ENCODE data around the gene HOOK2. TPM values are rescaled to one million over a fixed set of nuclear protein-coding genes. Genes with fewer than 3 reads are reported as not detected.
A peak's percentile ranks its signal among the peaks of the same experiment; 100 is the strongest.

The HOOK2 gene
- total RNA-seq, 1 experiment from 2014 or later: 96.3 TPM

DNA sequence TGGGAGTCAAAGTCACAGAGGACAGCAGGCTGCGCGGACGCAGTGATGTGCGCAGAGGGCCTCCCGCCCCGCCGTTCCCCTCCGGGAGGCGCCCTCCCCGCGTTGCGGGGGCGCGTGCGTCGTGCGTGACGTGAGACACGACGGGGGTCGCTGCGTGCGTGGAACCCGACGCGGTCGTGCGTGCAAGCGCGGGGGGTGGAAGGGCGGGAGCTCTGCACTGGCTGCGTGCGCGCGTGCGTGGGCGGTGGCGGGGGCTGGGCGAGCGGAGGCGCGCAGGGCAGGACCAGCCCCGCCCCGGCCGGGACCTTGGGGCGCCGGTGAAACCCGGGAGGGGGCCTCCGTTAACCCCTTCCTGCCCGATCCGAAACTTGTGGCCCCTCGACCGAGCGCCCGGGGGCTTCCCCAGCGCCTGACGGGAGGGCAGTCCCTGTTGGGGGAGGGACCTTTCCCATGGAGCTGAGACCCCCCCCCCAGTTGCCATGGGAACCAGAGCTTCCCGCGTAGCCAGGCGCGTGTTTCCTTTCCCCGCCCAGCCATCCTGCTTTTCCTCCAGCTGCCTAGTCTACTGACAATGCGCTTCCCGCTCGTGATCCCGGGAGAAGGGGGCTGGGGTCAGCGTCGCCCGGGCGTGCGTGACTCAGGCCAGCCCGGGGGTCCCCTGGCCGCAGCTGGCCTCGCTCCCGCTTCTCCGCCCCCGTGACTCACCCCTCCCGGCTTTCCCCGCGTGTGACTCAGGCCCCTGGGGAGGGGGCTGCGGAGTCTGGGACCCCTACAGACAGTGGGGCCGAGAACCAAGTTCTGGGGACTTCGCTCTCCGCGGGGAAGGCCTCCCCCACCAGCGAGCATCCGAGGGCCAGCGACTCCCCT is 7.3 kb upstream of the HOOK2 start:
- DNase-seq (ENCODE audit: low read depth, low spot score): no peak
- H3K9me2 ChIP-seq (ENCODE audit: insufficient read depth): no peaks in the 10 kb centered on the region
- ATAC-seq: peak; percentile 46
- ChIA-PET CTCF (interaction anchor here (1.0 to 1.3 kb wide), 4 partner anchors 9 to 25 kb away, joined by 3 to 5 read pairs (median 4); partner anchors contain the start of gene JUNB), RAD21 (ENCODE audit: low non-redundant PET in 1 of 2, low total read pairs in 2 of 2, uncharacterized antibody in 2 of 2, unreplicated experiment in 2 of 2) (interaction anchor here in 1 of 2 experiments (1.3 kb wide), 1 partner anchor 9 kb away, joined by 4 read pairs; the partner anchor contains the start of gene JUNB), POLR2A (interaction anchor here (1.2 to 3.2 kb wide), 3 partner anchors 10 to 86 kb away, joined by 3 to 39 read pairs (median 3); partner anchors contain the start of genes FBXW9 and JUNB)
- TF ChIP-seq, protein P1, sequence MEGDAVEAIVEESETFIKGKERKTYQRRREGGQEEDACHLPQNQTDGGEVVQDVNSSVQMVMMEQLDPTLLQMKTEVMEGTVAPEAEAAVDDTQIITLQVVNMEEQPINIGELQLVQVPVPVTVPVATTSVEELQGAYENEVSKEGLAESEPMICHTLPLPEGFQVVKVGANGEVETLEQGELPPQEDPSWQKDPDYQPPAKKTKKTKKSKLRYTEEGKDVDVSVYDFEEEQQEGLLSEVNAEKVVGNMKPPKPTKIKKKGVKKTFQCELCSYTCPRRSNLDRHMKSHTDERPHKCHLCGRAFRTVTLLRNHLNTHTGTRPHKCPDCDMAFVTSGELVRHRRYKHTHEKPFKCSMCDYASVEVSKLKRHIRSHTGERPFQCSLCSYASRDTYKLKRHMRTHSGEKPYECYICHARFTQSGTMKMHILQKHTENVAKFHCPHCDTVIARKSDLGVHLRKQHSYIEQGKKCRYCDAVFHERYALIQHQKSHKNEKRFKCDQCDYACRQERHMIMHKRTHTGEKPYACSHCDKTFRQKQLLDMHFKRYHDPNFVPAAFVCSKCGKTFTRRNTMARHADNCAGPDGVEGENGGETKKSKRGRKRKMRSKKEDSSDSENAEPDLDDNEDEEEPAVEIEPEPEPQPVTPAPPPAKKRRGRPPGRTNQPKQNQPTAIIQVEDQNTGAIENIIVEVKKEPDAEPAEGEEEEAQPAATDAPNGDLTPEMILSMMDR (IDR thresholded peaks at IDR 0.05 in 2 of 3, conservative IDR thresholded peaks at IDR 0.05 in 1 of 3; ENCODE audit: borderline replicate concordance in 1 of 3, insufficient read depth in 1 of 3, low read depth in 2 of 3, low read length in 2 of 3): no peak
- no peak for TF ChIP-seq YY1 (IDR thresholded peaks at IDR 0.05; ENCODE audit: extremely low read depth, insufficient replicate concordance, low read depth, low read length)
- TF ChIP-seq, protein P2, sequence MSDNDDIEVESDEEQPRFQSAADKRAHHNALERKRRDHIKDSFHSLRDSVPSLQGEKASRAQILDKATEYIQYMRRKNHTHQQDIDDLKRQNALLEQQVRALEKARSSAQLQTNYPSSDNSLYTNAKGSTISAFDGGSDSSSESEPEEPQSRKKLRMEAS (IDR thresholded peaks at IDR 0.05): no peak
- TF ChIP-seq SRF (IDR thresholded peaks at IDR 0.05; ENCODE audit: low read depth): no peak
- no peak for TF ChIP-seq EGR1 (IDR thresholded peaks at IDR 0.05; ENCODE audit: low read depth)
- TF ChIP-seq EZH2 (IDR thresholded peaks at IDR 0.05): no peak
- no peak for TF ChIP-seq CEBPB (IDR thresholded peaks at IDR 0.05; ENCODE audit: low read depth)
- no peak for TF ChIP-seq POLR2AphosphoS5 (IDR thresholded peaks at IDR 0.05; ENCODE audit: low read depth, low read length)
- no peak for TF ChIP-seq JUND (IDR thresholded peaks at IDR 0.05)
- TF ChIP-seq ZNF274 (IDR thresholded peaks at IDR 0.05; ENCODE audit: low read depth, low read length): no peak
- no peak for TF ChIP-seq SIN3A (IDR thresholded peaks at IDR 0.05; ENCODE audit: low read depth)
- no peak for TF ChIP-seq ELF1 (IDR thresholded peaks at IDR 0.05; ENCODE audit: borderline replicate concordance, low read depth)
- TF ChIP-seq, protein P3, sequence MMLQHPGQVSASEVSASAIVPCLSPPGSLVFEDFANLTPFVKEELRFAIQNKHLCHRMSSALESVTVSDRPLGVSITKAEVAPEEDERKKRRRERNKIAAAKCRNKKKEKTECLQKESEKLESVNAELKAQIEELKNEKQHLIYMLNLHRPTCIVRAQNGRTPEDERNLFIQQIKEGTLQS (IDR thresholded peaks at IDR 0.05): no peak
- TF ChIP-seq SP1 (IDR thresholded peaks at IDR 0.05; ENCODE audit: low read depth): no peak
- TF ChIP-seq TCF7L2 (IDR thresholded peaks at IDR 0.05; ENCODE audit: borderline replicate concordance, extremely low read depth, insufficient read depth, insufficient read length): no peak
- no peak for TF ChIP-seq POLR2A (IDR thresholded peaks at IDR 0.05; ENCODE audit: borderline replicate concordance, extremely low read depth, insufficient read depth, insufficient read length)
- TF ChIP-seq RAD21 (IDR thresholded peaks at IDR 0.05; ENCODE audit: low read depth): no peak
- no peaks in the 10 kb centered on the region for H3K79me2 ChIP-seq (ENCODE audit: insufficient read depth, low read length)
- H3K36me3 ChIP-seq (ENCODE audit: control insufficient read depth in 1 of 2, insufficient read depth in 2 of 2, low read length in 2 of 2): no peaks in the 10 kb centered on the region
- peak overlapping the region; percentile 69 for H3K9ac ChIP-seq (ENCODE audit: low read length)
- intact Hi-C loops (cut with micrococcal nuclease): no loop called here
- no peaks in the 10 kb centered on the region for H3K9me3 ChIP-seq (ENCODE audit: control insufficient read depth in 1 of 2, insufficient read depth in 1 of 2, low read depth in 1 of 2, low read length in 2 of 2)
- no peaks in the 10 kb centered on the region for H4K20me1 ChIP-seq (ENCODE audit: insufficient read depth)
- peak overlapping the region; percentile 43 to 58 for H3K4me3 ChIP-seq (replicated peaks in 1 of 2; ENCODE audit: low read depth in 1 of 2, low read length in 2 of 2)
- peaks cover 71 to 89% of the 10 kb centered on the region in 2 experiments for H3K4me1 ChIP-seq (ENCODE audit: control insufficient read depth in 1 of 2, insufficient read depth in 2 of 2, low read length in 2 of 2)
- no peaks in the 10 kb centered on the region for H3K27me3 ChIP-seq (ENCODE audit: insufficient read depth, low read length)
- BruUV-seq (replicated peaks): no TSS peak
- H3K27ac ChIP-seq (ENCODE audit: low read depth, low read length): peak overlapping the region; percentile 89
- peak overlapping the region; percentile 98 for H3K4me2 ChIP-seq (ENCODE audit: low read length)
- no peak overlapping the region for H2AFZ ChIP-seq (ENCODE audit: low read depth, low read length, poor library complexity, severe bottlenecking)

Measured in HCT116 (cell line).